ENCODE data around the gene CAMSAP2.

CAMSAP2 gene

DNA sequence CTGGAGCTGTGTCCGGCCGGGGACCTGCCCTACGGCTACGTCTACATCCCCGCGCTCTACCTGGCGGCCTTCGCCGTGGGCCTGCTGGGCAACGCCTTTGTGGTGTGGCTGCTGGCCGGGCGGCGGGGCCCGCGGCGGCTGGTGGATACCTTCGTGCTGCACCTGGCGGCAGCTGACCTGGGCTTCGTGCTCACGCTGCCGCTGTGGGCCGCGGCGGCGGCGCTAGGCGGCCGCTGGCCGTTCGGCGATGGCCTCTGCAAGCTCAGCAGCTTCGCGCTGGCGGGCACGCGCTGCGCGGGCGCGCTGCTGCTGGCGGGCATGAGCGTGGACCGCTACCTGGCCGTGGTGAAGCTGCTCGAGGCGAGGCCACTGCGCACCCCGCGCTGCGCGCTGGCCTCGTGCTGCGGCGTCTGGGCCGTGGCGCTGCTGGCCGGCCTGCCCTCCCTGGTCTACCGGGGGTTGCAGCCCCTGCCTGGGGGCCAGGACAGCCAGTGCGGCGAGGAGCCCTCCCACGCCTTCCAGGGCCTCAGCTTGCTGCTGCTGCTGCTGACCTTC, 134.5 kb downstream of the CAMSAP2 start:
- H3K27ac ChIP-seq: no peak overlapping the region
- H3K27me3 ChIP-seq (replicated peaks): peaks cover 51% of the 10 kb centered on the region
- no peak for DNase-seq
- TF ChIP-seq CTCF (IDR thresholded peaks at IDR 0.05; ENCODE audit: low read depth, low read length, missing control alignments): no peak
- peak overlapping the region; percentile 12 for H3K4me3 ChIP-seq (ENCODE audit: low read depth, low read length)
- in situ Hi-C loops (cut with HindIII; ENCODE audit: low pct_ligation_motif_present, low sequenced_read_pairs): no loop called here
- no peaks in the 10 kb centered on the region for H3K36me3 ChIP-seq (replicated peaks)

DNA sequence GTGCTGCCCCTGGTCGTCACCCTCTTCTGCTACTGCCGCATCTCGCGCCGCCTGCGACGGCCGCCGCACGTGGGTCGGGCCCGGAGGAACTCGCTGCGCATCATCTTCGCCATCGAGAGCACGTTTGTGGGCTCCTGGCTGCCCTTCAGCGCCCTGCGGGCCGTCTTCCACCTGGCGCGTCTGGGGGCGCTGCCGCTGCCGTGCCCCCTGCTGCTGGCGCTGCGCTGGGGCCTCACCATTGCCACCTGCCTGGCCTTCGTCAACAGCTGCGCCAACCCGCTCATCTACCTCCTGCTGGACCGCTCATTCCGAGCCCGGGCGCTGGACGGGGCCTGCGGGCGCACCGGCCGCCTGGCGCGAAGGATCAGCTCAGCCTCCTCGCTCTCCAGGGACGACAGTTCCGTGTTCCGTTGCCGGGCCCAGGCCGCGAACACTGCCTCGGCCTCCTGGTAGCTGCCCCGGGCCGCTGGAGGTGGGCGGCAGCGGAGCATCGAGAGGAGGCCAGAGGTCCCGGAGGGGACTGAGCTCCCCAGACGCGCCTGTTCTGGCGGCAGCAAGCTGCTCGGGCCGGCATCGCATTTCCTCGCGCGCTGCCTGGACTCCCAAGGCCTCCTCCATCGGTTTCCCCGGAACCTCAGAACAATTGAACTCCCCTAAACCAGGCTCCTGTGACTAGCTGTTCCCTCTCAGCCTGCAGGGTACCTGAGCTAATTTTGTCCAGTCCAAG, 135.1 kb downstream of the CAMSAP2 start:
- in situ Hi-C loops (cut with HindIII; ENCODE audit: low pct_ligation_motif_present, low sequenced_read_pairs): no loop called here
- DNase-seq: no peak
- Histone ChIP-seq H3K27me3 (replicated peaks) (peaks cover 51% of the 10 kb centered on the region), H3K4me3 (ENCODE audit: low read depth, low read length) (no peak overlapping the region), H3K27ac (no peak overlapping the region), H3K36me3 (replicated peaks) (no peaks in the 10 kb centered on the region)
- TF ChIP-seq CTCF (IDR thresholded peaks at IDR 0.05; ENCODE audit: low read depth, low read length, missing control alignments): no peak

DNA sequence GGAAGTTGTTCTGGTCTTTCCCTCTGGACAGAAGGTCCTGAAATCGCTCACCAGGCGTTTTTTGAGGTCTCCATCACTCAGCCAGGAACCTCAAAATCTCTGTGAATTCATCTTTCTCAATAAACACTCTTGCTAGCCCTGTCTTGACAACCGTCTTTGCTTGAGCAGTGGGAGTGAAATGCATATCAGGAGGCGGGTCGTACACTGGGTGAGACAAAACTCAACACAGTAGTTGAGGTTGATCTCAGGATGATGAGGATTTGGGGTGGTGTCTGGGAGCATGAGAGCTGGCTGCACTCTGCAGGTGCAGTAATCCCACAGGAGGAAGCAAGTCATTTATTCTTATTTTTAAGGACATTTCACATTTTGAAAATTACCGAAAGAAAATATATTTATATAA, 136.0 kb downstream of the CAMSAP2 start:
- no peak overlapping the region for H3K27ac ChIP-seq
- no peak overlapping the region for H3K4me3 ChIP-seq (ENCODE audit: low read depth, low read length)
- no peak for TF ChIP-seq CTCF (IDR thresholded peaks at IDR 0.05; ENCODE audit: low read depth, low read length, missing control alignments)
- in situ Hi-C loops (cut with HindIII; ENCODE audit: low pct_ligation_motif_present, low sequenced_read_pairs): no loop called here
- no peak for DNase-seq
- H3K27me3 ChIP-seq (replicated peaks): peaks cover 51% of the 10 kb centered on the region
- no peaks in the 10 kb centered on the region for H3K36me3 ChIP-seq (replicated peaks)

DNA sequence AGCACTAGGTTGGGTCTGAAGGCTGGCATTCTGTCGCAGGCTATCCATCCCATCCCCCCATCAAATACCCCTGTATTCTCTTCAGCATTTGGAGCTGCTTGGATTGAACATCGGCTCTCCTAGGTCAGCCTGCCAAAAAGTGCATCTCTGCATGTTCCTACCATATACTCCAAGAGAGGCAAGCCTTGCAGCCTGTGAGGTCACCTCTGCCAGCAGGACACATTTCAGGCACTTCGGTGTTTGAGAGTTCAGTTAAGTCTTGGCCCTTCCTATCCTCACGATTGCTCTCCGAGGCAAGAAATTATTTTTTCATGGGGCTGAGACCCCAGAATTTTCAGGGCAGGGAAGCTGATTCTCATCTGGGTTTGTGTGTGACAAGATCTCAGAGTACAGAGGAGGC, 136.7 kb downstream of the CAMSAP2 start:
- Histone ChIP-seq H3K27ac (no peak overlapping the region), H3K27me3 (replicated peaks) (peaks cover 51% of the 10 kb centered on the region), H3K4me3 (ENCODE audit: low read depth, low read length) (no peak overlapping the region), H3K36me3 (replicated peaks) (no peaks in the 10 kb centered on the region)
- DNase-seq: no peak
- TF ChIP-seq CTCF (IDR thresholded peaks at IDR 0.05; ENCODE audit: low read depth, low read length, missing control alignments): no peak
- in situ Hi-C loops (cut with HindIII; ENCODE audit: low pct_ligation_motif_present, low sequenced_read_pairs): no loop called here

DNA sequence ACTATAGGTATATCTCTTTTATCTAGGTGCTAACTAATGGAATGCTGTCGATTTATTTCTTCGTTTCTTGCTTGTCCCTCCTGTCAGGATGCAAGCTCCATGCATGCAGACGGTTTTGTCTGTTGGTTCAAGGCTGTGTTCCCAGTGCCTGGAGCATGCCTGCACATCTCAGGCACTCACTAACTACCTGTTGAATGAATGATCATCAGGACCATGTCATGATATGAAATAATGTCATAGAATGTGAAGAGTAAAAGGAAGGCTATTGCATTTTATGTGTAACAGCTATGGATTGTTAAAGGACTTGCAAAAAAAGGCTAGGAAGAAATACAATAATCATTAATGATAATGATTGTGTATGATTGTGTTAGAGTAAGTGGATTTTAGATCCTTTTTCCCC, 138.3 kb downstream of the CAMSAP2 start:
- H3K27ac ChIP-seq: no peak overlapping the region
- DNase-seq: no peak
- no peak for TF ChIP-seq CTCF (IDR thresholded peaks at IDR 0.05; ENCODE audit: low read depth, low read length, missing control alignments)
- no peak overlapping the region for H3K4me3 ChIP-seq (ENCODE audit: low read depth, low read length)
- H3K27me3 ChIP-seq (replicated peaks): peaks cover 47% of the 10 kb centered on the region
- no peaks in the 10 kb centered on the region for H3K36me3 ChIP-seq (replicated peaks)
- in situ Hi-C loops (cut with HindIII; ENCODE audit: low pct_ligation_motif_present, low sequenced_read_pairs): no loop called here
